NCI-H2196 (cell line): ENCODE data around the gene ANXA3.

ENCODE experiments used
- DNase-seq: peaks from one replicate; lab custom pipeline; 2025; ENCODE audit not compliant: unreplicated experiment; lab: John Stamatoyannopoulos, UW

ANXA3 gene

DNA sequence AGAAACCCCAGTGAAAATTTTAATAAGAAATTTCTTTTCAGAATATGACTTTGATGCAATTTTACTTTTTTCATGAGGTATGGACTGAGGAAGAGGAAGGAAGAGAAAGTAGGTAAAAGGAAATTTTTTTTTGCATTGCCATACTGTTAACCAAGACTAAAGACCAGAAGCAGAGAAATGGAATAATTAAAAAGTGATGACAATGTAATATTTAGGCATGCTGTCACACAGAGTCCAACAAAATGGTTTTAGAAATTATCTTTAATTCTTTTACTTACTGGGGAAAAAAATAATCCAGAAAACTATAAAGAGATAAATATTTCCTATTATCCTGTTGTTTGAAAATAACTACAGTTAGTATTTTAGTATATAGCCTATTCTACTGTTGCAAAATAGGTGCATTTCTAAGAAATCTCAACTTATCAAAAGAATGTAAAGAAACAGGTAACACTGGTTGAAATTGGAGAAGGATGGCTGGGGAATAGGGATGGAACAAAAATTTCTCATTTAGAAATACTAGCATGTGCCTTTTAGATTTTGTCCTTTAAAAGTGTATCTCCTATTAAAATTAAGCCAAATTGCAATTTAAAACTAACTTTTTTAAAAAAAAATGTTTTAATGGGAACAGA is 92.6 kb downstream of the ANXA3 start:
- DNase-seq = no peak

DNA sequence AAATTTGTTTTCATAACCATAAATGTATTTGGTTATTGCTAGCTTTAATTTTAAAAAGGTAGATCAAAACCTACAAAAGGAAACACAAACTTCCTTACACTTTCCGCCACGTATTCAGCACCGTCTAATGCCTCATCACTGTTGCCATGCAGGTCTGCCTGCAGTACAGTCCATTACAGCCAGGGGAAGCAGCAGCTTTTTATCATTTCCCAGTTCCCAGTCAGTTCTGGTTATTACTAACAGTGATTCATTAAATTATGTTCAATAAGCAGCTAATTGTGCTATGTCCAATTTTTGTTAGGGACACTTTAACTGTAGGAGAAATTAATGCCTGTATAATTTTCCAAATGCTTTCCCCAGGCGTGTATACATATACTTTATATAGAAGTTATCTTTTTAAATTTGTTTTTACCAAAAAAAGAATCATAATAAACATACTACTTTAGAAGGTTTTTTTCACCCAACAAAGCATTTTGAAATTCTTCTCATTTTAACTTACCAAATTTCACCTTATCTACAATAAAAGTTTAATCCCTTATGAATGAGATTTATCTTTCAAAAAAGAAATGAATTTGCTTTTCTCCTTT is 93.3 kb downstream of the ANXA3 start:
- DNase-seq = no peak

- no peak for DNase-seq
These were observed 94.5 kb downstream of the ANXA3 start for GRCh38 chr4:78645853-78646757.

DNA sequence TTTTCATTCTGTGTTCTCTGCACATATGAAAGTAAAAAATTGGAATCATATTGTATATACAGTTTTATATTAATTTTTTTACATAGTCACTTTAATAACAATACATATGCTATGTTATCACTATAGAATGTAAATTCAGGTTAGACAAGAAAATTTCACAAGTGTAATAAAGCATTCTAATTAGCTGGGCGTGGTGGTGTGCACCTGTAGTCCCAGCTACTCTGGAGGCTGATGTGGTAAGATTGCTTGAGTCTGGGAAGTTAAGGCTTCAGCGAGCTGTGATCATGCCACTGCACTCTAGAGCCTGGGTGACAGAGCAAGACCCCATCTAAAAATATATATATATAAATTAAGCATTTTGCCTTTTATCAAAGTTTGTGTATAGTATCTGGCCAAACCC is 95.7 kb downstream of the ANXA3 start:
- no peak for DNase-seq

DNA sequence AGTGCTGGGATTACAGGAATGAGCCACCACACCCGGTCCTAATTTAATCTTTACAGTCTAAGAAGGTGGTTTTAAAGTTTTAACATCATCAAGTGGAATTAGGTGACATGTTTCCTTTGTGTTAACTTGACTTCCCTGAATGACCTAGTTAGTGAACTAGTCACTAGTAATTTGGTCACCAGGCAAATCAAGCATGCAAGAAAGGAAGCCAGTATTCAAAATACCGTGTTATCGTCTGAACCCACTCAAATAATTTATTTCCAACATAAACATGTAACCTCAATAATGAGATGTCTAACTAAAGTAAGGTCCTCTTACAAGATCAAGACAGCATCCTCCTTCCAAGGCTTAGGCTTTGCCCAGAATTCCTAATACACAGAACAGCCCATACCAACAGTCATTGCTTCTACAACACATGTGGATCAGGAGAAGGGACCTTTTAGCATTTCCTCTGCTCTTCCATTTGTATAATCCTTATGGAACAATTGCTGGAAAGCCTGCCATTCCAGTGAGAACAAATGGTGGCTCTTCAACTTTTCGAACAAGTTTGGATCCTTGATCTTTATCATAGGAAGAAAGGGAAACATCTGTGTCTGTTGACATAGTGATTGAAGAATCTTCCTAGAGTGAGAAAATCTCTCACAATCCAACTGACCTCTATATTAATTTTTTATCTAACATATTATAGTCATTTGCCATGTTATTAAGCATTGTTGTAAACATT is 97.2 kb downstream of the ANXA3 start:
- DNase-seq = no peak

DNA sequence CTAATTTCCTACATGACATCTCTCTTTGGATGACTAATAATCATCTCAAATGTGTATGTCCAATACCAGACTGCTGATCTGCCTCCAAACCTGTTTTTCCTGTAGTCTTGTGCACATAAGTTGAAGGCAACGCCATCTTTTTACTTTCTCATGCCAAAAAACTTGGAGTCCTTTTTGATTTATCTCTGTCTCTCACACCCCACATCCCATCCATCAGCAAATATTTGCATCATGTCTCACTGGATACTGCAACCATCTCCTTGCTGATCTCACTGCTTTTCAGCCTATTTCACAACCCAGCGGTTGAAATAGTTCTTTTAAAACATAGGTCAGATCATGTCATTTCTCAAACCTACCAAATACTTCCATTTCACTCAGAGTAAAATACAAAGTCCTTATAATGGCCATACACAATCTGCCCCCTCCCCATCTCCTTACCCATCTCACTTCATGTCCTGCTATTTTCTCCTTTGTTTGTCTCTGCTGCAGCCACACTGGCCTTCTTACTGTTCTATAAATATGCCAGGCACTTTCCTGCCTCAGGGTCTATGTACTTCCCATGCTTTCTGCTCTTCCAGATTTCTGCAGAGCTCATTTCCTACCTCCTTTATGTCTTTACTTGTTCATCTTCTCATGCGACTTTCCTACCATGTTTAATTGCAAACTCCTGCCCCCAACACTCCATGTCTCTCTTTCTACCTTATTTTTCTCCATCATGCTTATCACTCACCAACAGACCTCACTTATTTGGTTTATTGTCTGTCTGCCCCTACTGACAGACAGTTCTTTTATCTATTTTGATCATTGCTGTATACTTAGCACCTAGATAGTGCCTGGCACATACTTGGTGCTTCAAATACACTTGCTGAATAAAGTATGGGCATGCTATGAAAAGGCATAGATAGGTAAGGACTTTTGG is 98.8 kb downstream of the ANXA3 start:
- no peak for DNase-seq

DNA sequence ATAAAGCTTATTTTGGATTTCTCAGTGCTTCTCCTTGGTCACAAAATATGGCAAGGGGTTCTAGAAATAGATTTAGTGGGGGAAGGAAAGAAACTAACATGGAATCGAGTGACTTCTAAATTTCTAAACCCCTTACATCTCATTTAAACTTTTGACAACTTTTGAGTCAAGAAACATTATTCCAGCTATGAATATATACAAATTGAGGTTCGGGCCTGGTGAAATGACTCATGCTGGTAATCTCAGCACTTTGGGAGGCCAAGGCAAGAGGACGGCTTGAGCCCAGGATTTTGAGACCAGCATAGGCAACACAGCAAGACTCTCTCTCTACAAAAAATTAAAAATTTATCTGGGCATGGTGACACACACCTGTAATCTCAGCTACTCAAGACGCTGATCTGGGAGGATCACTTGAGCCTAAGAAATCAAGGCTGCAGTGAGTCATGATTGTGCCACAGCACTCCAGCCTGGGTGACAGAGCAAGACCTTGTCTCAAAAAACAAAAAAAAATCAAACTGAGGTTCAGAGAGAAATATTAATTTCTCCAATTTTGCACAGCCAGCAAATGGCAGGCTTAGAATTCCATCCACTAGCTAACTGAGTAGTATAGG is 99.8 kb downstream of the ANXA3 start:
- DNase-seq = no peak

DNA sequence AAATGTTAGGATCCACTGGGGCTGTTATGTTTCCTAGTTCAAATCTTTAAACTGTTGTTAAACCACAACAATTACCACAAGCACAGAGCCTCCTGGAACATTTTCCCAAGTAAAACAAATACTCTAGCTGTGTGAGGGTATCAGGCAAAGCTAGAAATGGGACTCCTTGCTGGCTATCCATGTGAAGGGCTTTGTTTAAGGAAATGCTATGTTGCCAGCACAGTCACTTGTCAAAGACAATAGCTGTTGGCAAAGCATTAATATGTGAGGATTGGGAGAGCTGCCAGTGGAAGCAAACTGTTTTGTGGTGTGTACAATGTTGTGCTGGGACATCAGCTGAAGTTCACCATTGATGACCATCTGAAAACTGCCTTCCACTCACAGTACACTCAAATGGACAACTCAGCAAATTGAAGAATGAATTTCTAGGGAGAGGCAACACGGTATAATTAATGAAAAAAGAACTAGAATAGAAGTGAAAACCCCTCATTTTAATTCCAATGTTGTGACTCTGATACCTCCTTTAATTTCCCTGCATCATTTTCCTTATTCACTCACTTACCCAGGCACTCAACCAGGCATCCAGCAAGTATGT is 100.8 kb downstream of the ANXA3 start:
- no peak for DNase-seq

GRCh38 chr4:78653655-78654054 is 102.1 kb downstream of the ANXA3 start:
- no peak for DNase-seq

DNA sequence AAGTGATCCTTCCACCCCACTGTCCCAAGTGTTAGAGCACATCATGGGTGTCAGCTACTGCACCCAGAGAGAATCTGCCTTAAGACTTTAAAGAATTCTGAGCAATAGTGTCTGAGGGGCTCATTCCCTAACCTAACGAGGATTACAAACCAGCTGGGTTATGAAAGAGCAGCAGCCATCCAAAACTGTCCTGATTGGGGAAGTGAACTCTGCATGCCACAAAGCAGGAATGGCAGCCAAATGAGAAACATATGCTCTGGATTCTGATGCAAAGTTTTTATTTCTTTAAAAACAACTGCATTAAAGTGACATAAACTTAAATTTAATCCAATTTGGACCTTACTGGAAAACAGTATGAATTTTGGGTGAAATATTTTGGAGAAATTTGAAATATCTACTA is 103.2 kb downstream of the ANXA3 start:
- no peak for DNase-seq

DNA sequence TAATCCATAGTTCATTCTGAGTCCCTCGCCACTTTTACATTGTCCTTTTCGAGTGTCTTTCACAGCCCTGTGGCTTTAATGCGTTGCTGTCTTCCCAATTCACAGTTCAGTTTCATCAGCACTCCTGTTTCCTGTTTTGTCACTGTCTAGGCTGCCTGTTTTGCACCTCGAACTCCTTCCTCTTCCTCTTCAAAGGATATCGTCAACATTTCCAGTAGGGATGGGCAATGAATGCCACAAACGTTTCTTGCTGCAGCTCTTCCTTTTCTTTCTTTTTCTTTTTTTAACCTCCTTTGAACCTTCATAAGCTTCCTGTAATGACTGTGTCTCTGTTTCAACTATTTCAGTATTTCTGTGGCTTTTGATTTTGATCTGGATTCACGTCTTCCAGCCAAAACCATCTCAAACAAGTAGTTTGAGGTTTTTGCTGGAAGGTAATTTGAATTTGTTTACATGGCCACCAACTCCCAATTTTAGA is 105.4 kb downstream of the ANXA3 start:
- no peak for DNase-seq

DNA sequence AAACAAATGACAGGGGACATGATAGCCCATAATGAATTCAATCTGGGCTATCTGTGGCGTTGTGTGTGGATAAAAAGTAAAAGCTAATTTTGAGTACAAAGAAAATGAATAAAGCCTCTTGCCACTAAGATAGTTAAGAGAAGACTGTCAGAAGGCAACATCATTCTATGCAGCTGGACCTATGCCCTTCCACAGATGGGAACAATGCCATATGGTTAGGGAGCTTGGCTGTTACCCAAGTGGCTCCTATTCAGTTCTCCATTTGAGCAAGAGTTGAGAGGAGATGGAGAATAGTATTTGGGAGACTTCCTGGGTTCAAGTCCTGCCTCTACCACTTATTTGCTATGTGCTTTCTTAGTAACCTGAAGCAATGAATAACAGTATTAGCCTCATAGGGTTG is 107.7 kb downstream of the ANXA3 start:
- DNase-seq = no peak

- no peak for DNase-seq
These were observed 108.1 kb downstream of the ANXA3 start for GRCh38 chr4:78659665-78660064.
